GM23338 (cell line): ENCODE measurements around the gene ANKLE2. TPM values are rescaled to one million over a fixed set of nuclear protein-coding genes. Genes with fewer than 3 reads are reported as not detected.

Experiments
- ATAC-seq: fragments of 200-7000 bp; cut with Tn5 transposase; 3 replicates; pipeline ENCODE4 v1.9.1; 2020
- DNase-seq: peaks from one replicate; pipeline ENCODE4 v3.0.0-alpha.2; 2015; ENCODE audit warnings: low spot score
- H2AFZ ChIP-seq: fragments of 200-600 bp; sonication (generic); 2 replicates; pipeline ENCODE4 v1.8.0; 2016; ENCODE audit warnings: antibody characterized with exemption, mild to moderate bottlenecking, moderate library complexity
- H3F3A ChIP-seq: fragments of 200-600 bp; sonication (generic); replicated peaks from 2 replicates; pipeline ENCODE4 v1.8.0; 2017; ENCODE audit warnings: antibody characterized with exemption, mixed run types, low read depth
- H3K27ac ChIP-seq: fragments of 200-600 bp; sonication (generic); 2 replicates; pipeline ENCODE4 v1.6.1; 2016; ENCODE audit warnings: low read depth
- H3K27me3 ChIP-seq: fragments of 200-600 bp; sonication (generic); 2 replicates; pipeline ENCODE4 v1.8.0; 2016; ENCODE audit warnings: mild to moderate bottlenecking, mixed run types, moderate library complexity; ENCODE audit not compliant: insufficient read depth
- H3K36me3 ChIP-seq: fragments of 200-600 bp; sonication (generic); 2 replicates; pipeline ENCODE4 v1.8.0; 2016; ENCODE audit warnings: mild to moderate bottlenecking; ENCODE audit not compliant: insufficient read depth
- H3K4me1 ChIP-seq: fragments of 200-600 bp; sonication (generic); 2 replicates; pipeline ENCODE4 v1.8.0; 2016; ENCODE audit warnings: mild to moderate bottlenecking, moderate library complexity; ENCODE audit not compliant: insufficient read depth
- H3K4me2 ChIP-seq: fragments of 200-600 bp; sonication (generic); 2 replicates; pipeline ENCODE4 v1.7.1; 2017; ENCODE audit warnings: mixed run types
- H3K4me3 ChIP-seq: fragments of 200-600 bp; sonication (generic); 2 replicates; pipeline ENCODE4 v1.6.1; 2016; ENCODE audit warnings: mixed run types
- H3K79me2 ChIP-seq: fragments of 200-600 bp; sonication (generic); replicated peaks from 2 replicates; pipeline ENCODE4 v1.8.0; 2017; ENCODE audit warnings: mild to moderate bottlenecking; ENCODE audit not compliant: insufficient read depth
- H3K9me2 ChIP-seq: fragments of 200-600 bp; sonication (generic); 2 replicates; pipeline ENCODE4 v1.8.0; 2017; ENCODE audit not compliant: insufficient read depth
- H4K20me1 ChIP-seq: fragments of 200-600 bp; sonication (generic); replicated peaks from 2 replicates; pipeline ENCODE4 v1.8.0; 2017; ENCODE audit warnings: mild to moderate bottlenecking; ENCODE audit not compliant: insufficient read depth
- H3K27ac Mint-ChIP-seq: 2 replicates; pipeline ENCODE4 v1.8.0; 2020; ENCODE audit warnings: inconsistent platforms, mild to moderate bottlenecking, moderate library complexity, mixed read lengths
- H3K27me3 Mint-ChIP-seq: 3 replicates; pipeline ENCODE4 v1.8.0; 2022; ENCODE audit warnings: low read depth, mild to moderate bottlenecking, moderate library complexity, mixed read lengths, inconsistent platforms; ENCODE audit not compliant: insufficient read depth, poor library complexity
- H3K36me3 Mint-ChIP-seq: 3 replicates; pipeline ENCODE4 v1.8.0; 2021; ENCODE audit warnings: low read depth, mild to moderate bottlenecking, inconsistent platforms, moderate library complexity, mixed read lengths
- H3K4me1 Mint-ChIP-seq: 3 replicates; pipeline ENCODE4 v1.8.0; 2020; ENCODE audit warnings: mild to moderate bottlenecking, inconsistent platforms, mixed read lengths
- H3K4me3 Mint-ChIP-seq: 3 replicates; pipeline ENCODE4 v1.8.0; 2021; ENCODE audit warnings: moderate library complexity, mild to moderate bottlenecking, inconsistent platforms, mixed read lengths
- H3K9me3 Mint-ChIP-seq: 3 replicates; pipeline ENCODE4 v1.8.0; 2020; ENCODE audit warnings: moderate library complexity, mild to moderate bottlenecking, inconsistent platforms, mixed read lengths
- CREB1 ChIP-seq: fragments of 250-450 bp; sonication (Bioruptor Pico); IDR thresholded peaks from 2 replicates; pipeline ENCODE4 v1.5.0; 2020; ENCODE audit warnings: low read depth, mild to moderate bottlenecking, moderate library complexity
- EZH2 ChIP-seq: fragments of 200-600 bp; sonication (generic); IDR thresholded peaks from one replicate; pipeline ENCODE4 v1.8.0; 2017; ENCODE audit warnings: antibody characterized with exemption, mild to moderate bottlenecking, low read depth; ENCODE audit not compliant: unreplicated experiment
- EZH2phosphoT487 ChIP-seq: fragments of 200-600 bp; sonication (generic); IDR thresholded peaks from one replicate; pipeline ENCODE4 v1.8.1; 2018; ENCODE audit warnings: antibody characterized with exemption; ENCODE audit not compliant: unreplicated experiment
- JUNB ChIP-seq: IDR thresholded peaks from one replicate; pipeline ENCODE4 v1.6.1; 2016; ENCODE audit warnings: antibody characterized with exemption; ENCODE audit not compliant: unreplicated experiment
- NANOG ChIP-seq: IDR thresholded peaks from 2 replicates; pipeline ENCODE4 v1.6.1; 2016; ENCODE audit warnings: antibody characterized with exemption, borderline replicate concordance
- POLR2AphosphoS5 ChIP-seq: IDR thresholded peaks from 2 replicates; pipeline ENCODE4 v1.6.1; 2016; ENCODE audit warnings: antibody characterized with exemption, low read depth
- STAT1 ChIP-seq: IDR thresholded peaks from one replicate; pipeline ENCODE4 v1.6.1; 2016; ENCODE audit warnings: antibody characterized with exemption; ENCODE audit not compliant: unreplicated experiment
- ZNF114 ChIP-seq: fragments of 250-450 bp; sonication (Bioruptor Pico); IDR thresholded peaks from 2 replicates; pipeline ENCODE4 v1.5.0; 2020; ENCODE audit warnings: mild to moderate bottlenecking, moderate library complexity
- ZNF331 ChIP-seq: fragments of 250-450 bp; sonication (Bioruptor Pico); IDR thresholded peaks from 2 replicates; pipeline ENCODE4 v1.5.0; 2020; ENCODE audit warnings: low read depth, mild to moderate bottlenecking, moderate library complexity
- ZNF462 ChIP-seq: fragments of 250-450 bp; sonication (Bioruptor Pico); IDR thresholded peaks from 2 replicates; pipeline ENCODE4 v1.5.0; 2020; ENCODE audit warnings: mild to moderate bottlenecking, moderate library complexity
- polyA plus RNA-seq: library from polyadenylated mRNA; unstranded; fragments of >200 nt; fragmentation: Nextera tagmentation; extraction: Ambion mirVana; gene quantifications from 2 replicates; pipeline ENCODE4 v1.2.1, GENCODE V29; 2016
- total RNA-seq: library from RNA; depleted of rRNA; stranded (reverse); fragments of >200 nt; shearing (Covaris generic); gene quantifications from 2 replicates; pipeline ENCODE4 v1.2.3, GENCODE V29; 2014
- TF ChIP-seq, protein P1 (sequence below), 2 experiments: fragments of 200-600 bp in 1 of 2; sonication (generic) in 1 of 2; conservative IDR thresholded peaks; 2 replicates each; pipeline versions ENCODE4 v1.5.1 to v1.6.1; 2016 to 2017; ENCODE audit warnings: antibody characterized with exemption in 2 of 2, low read depth in 2 of 2, mild to moderate bottlenecking in 2 of 2, moderate library complexity in 1 of 2
- TF ChIP-seq, protein P2 (sequence below): IDR thresholded peaks from 2 replicates; pipeline ENCODE4 v1.6.1; 2016; ENCODE audit warnings: antibody characterized with exemption
- TF ChIP-seq, protein P3 (sequence below): IDR thresholded peaks from one replicate; pipeline ENCODE4 v1.6.1; 2018; ENCODE audit warnings: antibody characterized with exemption; ENCODE audit not compliant: unreplicated experiment

Gene ANKLE2
- total and polyA plus RNA-seq, 2 experiments from 2014 or later, result 27.2 to 63.7 TPM

GRCh38 chr12:132779781-132780353 lies 18.2 kb upstream of the ANKLE2 start:
- no peak overlapping the region for H3K4me2 ChIP-seq
- H3F3A ChIP-seq, result peaks cover 4% of the 10 kb centered on the region; the same call in 1 of the 2 replicates
- Mint-ChIP-seq H3K27ac (no peak overlapping the region), H3K36me3 (peaks cover 57% of the 10 kb centered on the region), H3K4me3 (no peak overlapping the region), H3K27me3 (peaks cover 8% of the 10 kb centered on the region), H3K4me1 (no peaks in the 10 kb centered on the region), H3K9me3 (no peaks in the 10 kb centered on the region)
- H2AFZ ChIP-seq, result no peak overlapping the region
- peaks cover 29% of the 10 kb centered on the region for H3K36me3 ChIP-seq
- no peaks in the 10 kb centered on the region for H3K4me1 ChIP-seq
- H4K20me1 ChIP-seq, result no peaks in the 10 kb centered on the region
- no peaks in the 10 kb centered on the region for H3K27me3 ChIP-seq
- TF ChIP-seq ZNF331 (CRISPR knock-in tag) (no peak), ZNF462 (CRISPR knock-in tag) (no peak), STAT1 (no peak), JUNB (no peak), NANOG (no peak), EZH2phosphoT487 (no peak), POLR2AphosphoS5 (no peak), EZH2 (no peak), CREB1 (CRISPR knock-in tag) (no peak), ZNF114 (no peak)
- TF ChIP-seq, protein P1, sequence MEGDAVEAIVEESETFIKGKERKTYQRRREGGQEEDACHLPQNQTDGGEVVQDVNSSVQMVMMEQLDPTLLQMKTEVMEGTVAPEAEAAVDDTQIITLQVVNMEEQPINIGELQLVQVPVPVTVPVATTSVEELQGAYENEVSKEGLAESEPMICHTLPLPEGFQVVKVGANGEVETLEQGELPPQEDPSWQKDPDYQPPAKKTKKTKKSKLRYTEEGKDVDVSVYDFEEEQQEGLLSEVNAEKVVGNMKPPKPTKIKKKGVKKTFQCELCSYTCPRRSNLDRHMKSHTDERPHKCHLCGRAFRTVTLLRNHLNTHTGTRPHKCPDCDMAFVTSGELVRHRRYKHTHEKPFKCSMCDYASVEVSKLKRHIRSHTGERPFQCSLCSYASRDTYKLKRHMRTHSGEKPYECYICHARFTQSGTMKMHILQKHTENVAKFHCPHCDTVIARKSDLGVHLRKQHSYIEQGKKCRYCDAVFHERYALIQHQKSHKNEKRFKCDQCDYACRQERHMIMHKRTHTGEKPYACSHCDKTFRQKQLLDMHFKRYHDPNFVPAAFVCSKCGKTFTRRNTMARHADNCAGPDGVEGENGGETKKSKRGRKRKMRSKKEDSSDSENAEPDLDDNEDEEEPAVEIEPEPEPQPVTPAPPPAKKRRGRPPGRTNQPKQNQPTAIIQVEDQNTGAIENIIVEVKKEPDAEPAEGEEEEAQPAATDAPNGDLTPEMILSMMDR (conservative IDR thresholded peaks at IDR 0.05; ENCODE audit: low read depth in 2 of 2), result no peak
- TF ChIP-seq, protein P2, sequence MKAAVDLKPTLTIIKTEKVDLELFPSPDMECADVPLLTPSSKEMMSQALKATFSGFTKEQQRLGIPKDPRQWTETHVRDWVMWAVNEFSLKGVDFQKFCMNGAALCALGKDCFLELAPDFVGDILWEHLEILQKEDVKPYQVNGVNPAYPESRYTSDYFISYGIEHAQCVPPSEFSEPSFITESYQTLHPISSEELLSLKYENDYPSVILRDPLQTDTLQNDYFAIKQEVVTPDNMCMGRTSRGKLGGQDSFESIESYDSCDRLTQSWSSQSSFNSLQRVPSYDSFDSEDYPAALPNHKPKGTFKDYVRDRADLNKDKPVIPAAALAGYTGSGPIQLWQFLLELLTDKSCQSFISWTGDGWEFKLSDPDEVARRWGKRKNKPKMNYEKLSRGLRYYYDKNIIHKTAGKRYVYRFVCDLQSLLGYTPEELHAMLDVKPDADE, result no peak
- TF ChIP-seq, protein P3, sequence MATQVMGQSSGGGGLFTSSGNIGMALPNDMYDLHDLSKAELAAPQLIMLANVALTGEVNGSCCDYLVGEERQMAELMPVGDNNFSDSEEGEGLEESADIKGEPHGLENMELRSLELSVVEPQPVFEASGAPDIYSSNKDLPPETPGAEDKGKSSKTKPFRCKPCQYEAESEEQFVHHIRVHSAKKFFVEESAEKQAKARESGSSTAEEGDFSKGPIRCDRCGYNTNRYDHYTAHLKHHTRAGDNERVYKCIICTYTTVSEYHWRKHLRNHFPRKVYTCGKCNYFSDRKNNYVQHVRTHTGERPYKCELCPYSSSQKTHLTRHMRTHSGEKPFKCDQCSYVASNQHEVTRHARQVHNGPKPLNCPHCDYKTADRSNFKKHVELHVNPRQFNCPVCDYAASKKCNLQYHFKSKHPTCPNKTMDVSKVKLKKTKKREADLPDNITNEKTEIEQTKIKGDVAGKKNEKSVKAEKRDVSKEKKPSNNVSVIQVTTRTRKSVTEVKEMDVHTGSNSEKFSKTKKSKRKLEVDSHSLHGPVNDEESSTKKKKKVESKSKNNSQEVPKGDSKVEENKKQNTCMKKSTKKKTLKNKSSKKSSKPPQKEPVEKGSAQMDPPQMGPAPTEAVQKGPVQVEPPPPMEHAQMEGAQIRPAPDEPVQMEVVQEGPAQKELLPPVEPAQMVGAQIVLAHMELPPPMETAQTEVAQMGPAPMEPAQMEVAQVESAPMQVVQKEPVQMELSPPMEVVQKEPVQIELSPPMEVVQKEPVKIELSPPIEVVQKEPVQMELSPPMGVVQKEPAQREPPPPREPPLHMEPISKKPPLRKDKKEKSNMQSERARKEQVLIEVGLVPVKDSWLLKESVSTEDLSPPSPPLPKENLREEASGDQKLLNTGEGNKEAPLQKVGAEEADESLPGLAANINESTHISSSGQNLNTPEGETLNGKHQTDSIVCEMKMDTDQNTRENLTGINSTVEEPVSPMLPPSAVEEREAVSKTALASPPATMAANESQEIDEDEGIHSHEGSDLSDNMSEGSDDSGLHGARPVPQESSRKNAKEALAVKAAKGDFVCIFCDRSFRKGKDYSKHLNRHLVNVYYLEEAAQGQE, result no peak
- no peaks in the 10 kb centered on the region for H3K9me2 ChIP-seq
- H3K79me2 ChIP-seq, result no peaks in the 10 kb centered on the region
- no peak overlapping the region for H3K4me3 ChIP-seq
- H3K27ac ChIP-seq, result no peak overlapping the region
- no peak for DNase-seq
- ATAC-seq, result no peak
